WTC11 (cell line): ENCODE results near the gene TLE2. TPM values are rescaled to one million over a fixed set of nuclear protein-coding genes. Genes with fewer than 3 reads are reported as not detected.

ENCODE experiments used
- ATAC-seq: fragments of 200-7000 bp; cut with Tn5 transposase; 2 replicates; pipeline ENCODE4 v1.10.0; 2021; ENCODE audit warnings: mild to moderate bottlenecking, moderate library complexity
- CTCF ChIA-PET: fragments of 300-600 bp; sonication (Branson Sonifier 250); formaldehyde crosslinking; loops from one replicate; lab custom pipeline; 2021; ENCODE audit warnings: antibody characterized with exemption; lab: Charles Lee
- POLR2A ChIA-PET: fragments of 350-600 bp; sonication (Branson Sonifier 250); formaldehyde crosslinking; loops from one replicate; lab custom pipeline; 2021; ENCODE audit warnings: antibody characterized with exemption; lab: Charles Lee
- DNase-seq: peaks from one replicate; pipeline ENCODE4 v3.0.0; 2021; ENCODE audit warnings: low spot score
- H3K27ac Mint-ChIP-seq: 2 replicates; pipeline ENCODE4 v1.8.0; 2021; ENCODE audit warnings: mixed read lengths
- H3K27me3 Mint-ChIP-seq: 2 replicates; pipeline ENCODE4 v1.8.0; 2021; ENCODE audit warnings: low read depth, mild to moderate bottlenecking, moderate library complexity, mixed read lengths
- H3K36me3 Mint-ChIP-seq: 2 replicates; pipeline ENCODE4 v1.8.0; 2021; ENCODE audit warnings: mixed read lengths
- H3K4me1 Mint-ChIP-seq: 2 replicates; pipeline ENCODE4 v1.8.0; 2022; ENCODE audit warnings: mixed read lengths
- H3K4me3 Mint-ChIP-seq: 2 replicates; pipeline ENCODE4 v1.8.0; 2021; ENCODE audit warnings: mild to moderate bottlenecking, moderate library complexity, mixed read lengths
- H3K9me3 Mint-ChIP-seq: 2 replicates; pipeline ENCODE4 v1.8.0; 2021; ENCODE audit warnings: mixed read lengths
- E2F4 ChIP-seq: sonication (generic); formaldehyde crosslinking; IDR thresholded peaks from 2 replicates; pipeline ENCODE4 v1.8.1; 2022; ENCODE audit warnings: low read depth, mild to moderate bottlenecking, moderate library complexity, missing genetic modification reagents, borderline replicate concordance
- FOXK1 ChIP-seq: sonication (generic); formaldehyde crosslinking; IDR thresholded peaks from 2 replicates; pipeline ENCODE4 v1.8.0; 2022; ENCODE audit warnings: mild to moderate bottlenecking, moderate library complexity, missing genetic modification reagents
- GRHL2 ChIP-seq: fragments of 250-450 bp; sonication (Bioruptor Pico); IDR thresholded peaks from 2 replicates; pipeline ENCODE4 v1.8.0; 2022; ENCODE audit warnings: mild to moderate bottlenecking, moderate library complexity; ENCODE audit not compliant: insufficient replicate concordance, severe bottlenecking
- GTF2I ChIP-seq: fragments of 250-450 bp; sonication (Bioruptor Pico); conservative IDR thresholded peaks from 2 replicates; pipeline ENCODE4 v1.4.0; 2021; ENCODE audit warnings: mild to moderate bottlenecking
- JAZF1 ChIP-seq: fragments of 250-450 bp; sonication (Bioruptor Pico); IDR thresholded peaks from 2 replicates; pipeline ENCODE4 v1.9.0; 2021; ENCODE audit warnings: moderate library complexity, mild to moderate bottlenecking, inconsistent platforms
- KAT7 ChIP-seq: sonication (generic); formaldehyde crosslinking; IDR thresholded peaks from 2 replicates; pipeline ENCODE4 v1.8.1; 2023; ENCODE audit warnings: missing genetic modification reagents, mild to moderate bottlenecking, borderline replicate concordance
- NR1H2 ChIP-seq: sonication (generic); formaldehyde crosslinking; IDR thresholded peaks from 2 replicates; pipeline ENCODE4 v1.9.0; 2021; ENCODE audit warnings: mild to moderate bottlenecking, moderate library complexity, missing genetic modification reagents
- NR2C2 ChIP-seq: sonication (generic); formaldehyde crosslinking; IDR thresholded peaks from 2 replicates; pipeline ENCODE4 v1.8.0; 2022; ENCODE audit warnings: mild to moderate bottlenecking, missing genetic modification reagents
- OVOL2 ChIP-seq: fragments of 250-450 bp; sonication (Bioruptor Pico); IDR thresholded peaks from 2 replicates; pipeline ENCODE4 v1.9.0; 2021; ENCODE audit warnings: mild to moderate bottlenecking, borderline replicate concordance
- TP53 ChIP-seq: sonication (generic); formaldehyde crosslinking; IDR thresholded peaks from 2 replicates; pipeline ENCODE4 v1.8.1; 2023; ENCODE audit warnings: mild to moderate bottlenecking, missing genetic modification reagents
- ZNF121 ChIP-seq: sonication (generic); formaldehyde crosslinking; IDR thresholded peaks from 2 replicates; pipeline ENCODE4 v1.8.0; 2023; ENCODE audit warnings: missing genetic modification reagents
- ZNF317 ChIP-seq: sonication (generic); formaldehyde crosslinking; IDR thresholded peaks from 2 replicates; pipeline ENCODE4 v1.8.1; 2023; ENCODE audit warnings: low read depth, mild to moderate bottlenecking, moderate library complexity, missing genetic modification reagents, borderline replicate concordance
- ZNF396 ChIP-seq: fragments of 250-450 bp; sonication (Bioruptor Pico); IDR thresholded peaks from 2 replicates; pipeline ENCODE4 v1.8.0; 2021; ENCODE audit warnings: mild to moderate bottlenecking, moderate library complexity, borderline replicate concordance
- ZNF671 ChIP-seq: fragments of 250-450 bp; sonication (Bioruptor Pico); IDR thresholded peaks from 2 replicates; pipeline ENCODE4 v1.8.0; 2021; ENCODE audit warnings: mild to moderate bottlenecking
- ZSCAN18 ChIP-seq: fragments of 250-450 bp; sonication (Bioruptor Pico); IDR thresholded peaks from 2 replicates; pipeline ENCODE4 v2.1.2; 2022; ENCODE audit warnings: mild to moderate bottlenecking, moderate library complexity
- total RNA-seq: library from RNA; stranded (reverse); gene quantifications from 3 replicates; pipeline ENCODE4 v1.2.3, GENCODE V29; 2021
- TF ChIP-seq, protein P1 (sequence below): sonication (generic); formaldehyde crosslinking; IDR thresholded peaks from 2 replicates; pipeline ENCODE4 v1.8.0; 2022; ENCODE audit warnings: missing genetic modification reagents
- TF ChIP-seq, protein P2 (sequence below): fragments of 200-600 bp; IDR thresholded peaks from 2 replicates; pipeline ENCODE4 v1.8.0; 2022; ENCODE audit warnings: antibody characterized with exemption
- TF ChIP-seq, protein P3 (sequence below): sonication (generic); formaldehyde crosslinking; IDR thresholded peaks from 2 replicates; pipeline ENCODE4 v1.8.1; 2023; ENCODE audit warnings: mild to moderate bottlenecking, missing genetic modification reagents
- TF ChIP-seq, protein P4 (sequence below): fragments of 250-450 bp; sonication (Bioruptor Pico); IDR thresholded peaks from 2 replicates; pipeline ENCODE4 v1.8.0; 2021; ENCODE audit warnings: mild to moderate bottlenecking

TLE2 gene
- total RNA-seq, 1 experiment from 2014 or later, result 20.0 TPM

DNA sequence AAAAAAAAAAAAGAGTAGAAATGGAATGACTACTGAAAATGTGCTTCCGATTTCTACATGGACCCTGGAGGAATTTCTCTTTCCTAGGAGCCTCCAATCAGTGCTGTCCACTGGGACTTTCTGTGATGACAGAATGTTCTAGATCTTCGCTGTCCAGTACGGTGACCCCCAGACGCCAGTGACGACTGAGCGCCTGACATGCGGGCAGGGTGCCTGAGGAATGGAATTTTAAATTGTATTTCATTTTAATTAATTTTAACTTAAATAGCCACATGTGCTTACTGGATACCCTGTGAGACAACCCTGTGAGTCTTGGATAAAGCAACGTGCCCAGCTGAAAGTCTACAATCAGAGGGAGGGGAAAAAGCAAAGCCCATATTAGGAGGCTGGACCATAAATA is 55.9 kb downstream of the TLE2 start (continued):
- TF ChIP-seq, protein P1, sequence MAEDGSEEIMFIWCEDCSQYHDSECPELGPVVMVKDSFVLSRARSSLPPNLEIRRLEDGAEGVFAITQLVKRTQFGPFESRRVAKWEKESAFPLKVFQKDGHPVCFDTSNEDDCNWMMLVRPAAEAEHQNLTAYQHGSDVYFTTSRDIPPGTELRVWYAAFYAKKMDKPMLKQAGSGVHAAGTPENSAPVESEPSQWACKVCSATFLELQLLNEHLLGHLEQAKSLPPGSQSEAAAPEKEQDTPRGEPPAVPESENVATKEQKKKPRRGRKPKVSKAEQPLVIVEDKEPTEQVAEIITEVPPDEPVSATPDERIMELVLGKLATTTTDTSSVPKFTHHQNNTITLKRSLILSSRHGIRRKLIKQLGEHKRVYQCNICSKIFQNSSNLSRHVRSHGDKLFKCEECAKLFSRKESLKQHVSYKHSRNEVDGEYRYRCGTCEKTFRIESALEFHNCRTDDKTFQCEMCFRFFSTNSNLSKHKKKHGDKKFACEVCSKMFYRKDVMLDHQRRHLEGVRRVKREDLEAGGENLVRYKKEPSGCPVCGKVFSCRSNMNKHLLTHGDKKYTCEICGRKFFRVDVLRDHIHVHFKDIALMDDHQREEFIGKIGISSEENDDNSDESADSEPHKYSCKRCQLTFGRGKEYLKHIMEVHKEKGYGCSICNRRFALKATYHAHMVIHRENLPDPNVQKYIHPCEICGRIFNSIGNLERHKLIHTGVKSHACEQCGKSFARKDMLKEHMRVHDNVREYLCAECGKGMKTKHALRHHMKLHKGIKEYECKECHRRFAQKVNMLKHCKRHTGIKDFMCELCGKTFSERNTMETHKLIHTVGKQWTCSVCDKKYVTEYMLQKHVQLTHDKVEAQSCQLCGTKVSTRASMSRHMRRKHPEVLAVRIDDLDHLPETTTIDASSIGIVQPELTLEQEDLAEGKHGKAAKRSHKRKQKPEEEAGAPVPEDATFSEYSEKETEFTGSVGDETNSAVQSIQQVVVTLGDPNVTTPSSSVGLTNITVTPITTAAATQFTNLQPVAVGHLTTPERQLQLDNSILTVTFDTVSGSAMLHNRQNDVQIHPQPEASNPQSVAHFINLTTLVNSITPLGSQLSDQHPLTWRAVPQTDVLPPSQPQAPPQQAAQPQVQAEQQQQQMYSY, result no peak
- TF ChIP-seq ZNF396 (CRISPR knock-in tag) (no peak), OVOL2 (CRISPR knock-in tag) (no peak), GTF2I (CRISPR knock-in tag) (no peak), NR1H2 (CRISPR knock-in tag) (no peak), ZSCAN18 (CRISPR knock-in tag) (no peak), TP53 (CRISPR knock-in tag) (no peak), E2F4 (CRISPR knock-in tag) (no peak), ZNF317 (CRISPR knock-in tag) (no peak), KAT7 (CRISPR knock-in tag) (no peak)
- TF ChIP-seq, all 79 proteins: peak for 0

DNA sequence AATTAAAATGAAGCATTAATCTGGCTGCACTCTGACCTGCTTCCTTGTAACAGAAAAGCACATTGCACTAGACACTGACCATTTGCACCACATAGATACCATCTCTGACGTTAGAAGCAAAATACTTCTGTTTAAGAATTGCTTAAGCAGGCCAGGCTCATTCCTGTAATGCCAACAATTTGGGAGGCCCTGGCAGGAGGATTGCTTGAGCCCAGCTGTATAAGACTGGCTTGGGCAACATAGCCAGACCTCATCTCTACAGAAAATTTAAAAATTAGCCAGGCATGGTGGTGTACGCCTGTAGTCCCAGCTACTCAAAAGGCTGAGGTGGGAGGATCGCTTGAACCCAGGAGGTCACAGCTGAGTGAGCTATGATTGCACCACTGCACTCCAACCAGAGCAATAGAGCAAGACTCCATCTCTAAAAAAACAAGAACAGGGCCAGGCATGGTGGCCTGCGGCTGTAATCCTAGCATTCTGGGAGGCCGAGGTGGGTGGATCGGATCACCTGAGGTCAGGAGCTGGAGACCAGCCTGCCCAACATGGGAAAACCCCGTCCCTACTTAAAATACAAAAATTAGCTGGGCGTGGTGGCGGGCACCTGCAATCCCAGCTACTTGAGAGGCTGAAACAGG is 58.8 kb downstream of the TLE2 start:
- ChIA-PET CTCF (interaction anchor here (0.6 to 2.5 kb wide), 11 partner anchors 12 to 280 kb away, joined by 3 to 9 read pairs (median 5); no protein-coding TSS in a partner anchor), POLR2A (interaction anchor here (1.3 kb wide), 1 partner anchor 14 kb away, joined by 3 read pairs; no protein-coding TSS in a partner anchor)
- TF ChIP-seq GRHL2 (CRISPR knock-in tag), result no peak
- no peak for TF ChIP-seq OVOL2 (CRISPR knock-in tag)
- no peak for TF ChIP-seq ZNF121 (CRISPR knock-in tag)
- TF ChIP-seq, protein P2, sequence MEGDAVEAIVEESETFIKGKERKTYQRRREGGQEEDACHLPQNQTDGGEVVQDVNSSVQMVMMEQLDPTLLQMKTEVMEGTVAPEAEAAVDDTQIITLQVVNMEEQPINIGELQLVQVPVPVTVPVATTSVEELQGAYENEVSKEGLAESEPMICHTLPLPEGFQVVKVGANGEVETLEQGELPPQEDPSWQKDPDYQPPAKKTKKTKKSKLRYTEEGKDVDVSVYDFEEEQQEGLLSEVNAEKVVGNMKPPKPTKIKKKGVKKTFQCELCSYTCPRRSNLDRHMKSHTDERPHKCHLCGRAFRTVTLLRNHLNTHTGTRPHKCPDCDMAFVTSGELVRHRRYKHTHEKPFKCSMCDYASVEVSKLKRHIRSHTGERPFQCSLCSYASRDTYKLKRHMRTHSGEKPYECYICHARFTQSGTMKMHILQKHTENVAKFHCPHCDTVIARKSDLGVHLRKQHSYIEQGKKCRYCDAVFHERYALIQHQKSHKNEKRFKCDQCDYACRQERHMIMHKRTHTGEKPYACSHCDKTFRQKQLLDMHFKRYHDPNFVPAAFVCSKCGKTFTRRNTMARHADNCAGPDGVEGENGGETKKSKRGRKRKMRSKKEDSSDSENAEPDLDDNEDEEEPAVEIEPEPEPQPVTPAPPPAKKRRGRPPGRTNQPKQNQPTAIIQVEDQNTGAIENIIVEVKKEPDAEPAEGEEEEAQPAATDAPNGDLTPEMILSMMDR, result no peak
- TF ChIP-seq JAZF1 (CRISPR knock-in tag), result no peak
- TF ChIP-seq KAT7 (CRISPR knock-in tag), result no peak
- no peak for TF ChIP-seq FOXK1 (CRISPR knock-in tag)
- TF ChIP-seq, protein P3, sequence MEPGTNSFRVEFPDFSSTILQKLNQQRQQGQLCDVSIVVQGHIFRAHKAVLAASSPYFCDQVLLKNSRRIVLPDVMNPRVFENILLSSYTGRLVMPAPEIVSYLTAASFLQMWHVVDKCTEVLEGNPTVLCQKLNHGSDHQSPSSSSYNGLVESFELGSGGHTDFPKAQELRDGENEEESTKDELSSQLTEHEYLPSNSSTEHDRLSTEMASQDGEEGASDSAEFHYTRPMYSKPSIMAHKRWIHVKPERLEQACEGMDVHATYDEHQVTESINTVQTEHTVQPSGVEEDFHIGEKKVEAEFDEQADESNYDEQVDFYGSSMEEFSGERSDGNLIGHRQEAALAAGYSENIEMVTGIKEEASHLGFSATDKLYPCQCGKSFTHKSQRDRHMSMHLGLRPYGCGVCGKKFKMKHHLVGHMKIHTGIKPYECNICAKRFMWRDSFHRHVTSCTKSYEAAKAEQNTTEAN, result no peak
- no peak for TF ChIP-seq NR2C2 (CRISPR knock-in tag)
- TF ChIP-seq, protein P4, sequence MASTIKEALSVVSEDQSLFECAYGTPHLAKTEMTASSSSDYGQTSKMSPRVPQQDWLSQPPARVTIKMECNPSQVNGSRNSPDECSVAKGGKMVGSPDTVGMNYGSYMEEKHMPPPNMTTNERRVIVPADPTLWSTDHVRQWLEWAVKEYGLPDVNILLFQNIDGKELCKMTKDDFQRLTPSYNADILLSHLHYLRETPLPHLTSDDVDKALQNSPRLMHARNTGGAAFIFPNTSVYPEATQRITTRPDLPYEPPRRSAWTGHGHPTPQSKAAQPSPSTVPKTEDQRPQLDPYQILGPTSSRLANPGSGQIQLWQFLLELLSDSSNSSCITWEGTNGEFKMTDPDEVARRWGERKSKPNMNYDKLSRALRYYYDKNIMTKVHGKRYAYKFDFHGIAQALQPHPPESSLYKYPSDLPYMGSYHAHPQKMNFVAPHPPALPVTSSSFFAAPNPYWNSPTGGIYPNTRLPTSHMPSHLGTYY (CRISPR knock-in tag), result no peak
- TF ChIP-seq ZNF671 (CRISPR knock-in tag), result no peak
- Mint-ChIP-seq H3K4me1 (peaks cover 7% of the 10 kb centered on the region), H3K9me3 (no peaks in the 10 kb centered on the region), H3K36me3 (no peaks in the 10 kb centered on the region), H3K4me3 (no peak overlapping the region), H3K27ac (no peak overlapping the region), H3K27me3 (peaks cover 8% of the 10 kb centered on the region)
- DNase-seq, result no peak
- ATAC-seq, result no peak
